A549 (cell line): ENCODE results near the gene TPRX1. TPM values are rescaled to one million over a fixed set of nuclear protein-coding genes. Genes with fewer than 3 reads are reported as not detected.

Source experiments
- ATAC-seq, 2 experiments: fragments of 200-7000 bp in 1 of 2; fragments of >200 bp in 1 of 2; cut with Nextera tagmentation in 1 of 2; cut with Tn5 transposase in 1 of 2; 3 replicates each; pipeline versions ENCODE4 v1.8.0 to v1.9.1; 2018 to 2020; ENCODE audit warnings: mild to moderate bottlenecking in 1 of 2, moderate library complexity in 1 of 2
- CTCF ChIA-PET: fragments of 300-600 bp; sonication (Branson Sonifier 250); formaldehyde crosslinking; extraction: SDS; loops from one replicate; lab custom pipeline; 2021; ENCODE audit warnings: antibody characterized with exemption, inconsistent platforms; lab: Yijun Ruan, JAX
- POLR2A ChIA-PET: fragments of 350-600 bp; formaldehyde crosslinking; extraction: SDS; loops from one replicate; lab custom pipeline; 2021; ENCODE audit warnings: antibody characterized with exemption, inconsistent platforms; lab: Yijun Ruan, JAX
- DNase-seq, 2 experiments: peaks; one replicate each; pipeline versions ENCODE4 v3.0.0 to v3.0.0-alpha.2; 2011 to 2016; ENCODE audit warnings: low read depth in 1 of 2, low spot score in 1 of 2
- FAIRE-seq: peaks from 2 replicates; lab custom pipeline; 2011; peaks lifted over from hg19 to GRCh38; lab: Jason Lieb, UNC
- H3K27ac ChIP-seq, 2 experiments: fragments of >200 bp; sonication (Bioruptor Twin); formaldehyde crosslinking; 3 replicates each; pipeline ENCODE4 v1.5.1; 2016 to 2017
- H3K4me1 ChIP-seq: fragments of >200 bp; sonication (Bioruptor Twin); formaldehyde crosslinking; 3 replicates; pipeline ENCODE4 v1.6.1; 2016
- H3K4me2 ChIP-seq: fragments of >200 bp; sonication (Bioruptor Twin); formaldehyde crosslinking; 3 replicates; pipeline ENCODE4 v1.6.1; 2016
- H3K4me3 ChIP-seq: fragments of >200 bp; sonication (Bioruptor Twin); formaldehyde crosslinking; 3 replicates; pipeline ENCODE4 v1.5.1; 2016
- H3K9me3 ChIP-seq: fragments of >200 bp; sonication (Bioruptor Twin); formaldehyde crosslinking; 3 replicates; pipeline ENCODE4 v1.6.1; 2016
- ATOH8 ChIP-seq: fragments of 250-450 bp; sonication (Bioruptor Pico); IDR thresholded peaks from 2 replicates; pipeline ENCODE4 v1.5.0; 2020; ENCODE audit warnings: low read depth, mild to moderate bottlenecking, moderate library complexity
- BCL3 ChIP-seq: fragments of >200 bp; sonication (Bioruptor Twin); formaldehyde crosslinking; IDR thresholded peaks from 3 replicates; pipeline ENCODE4 v1.6.1; 2016
- E2F6 ChIP-seq: IDR thresholded peaks from 2 replicates; pipeline ENCODE4 v1.6.1; 2012; ENCODE audit warnings: low read depth, borderline replicate concordance
- FOSB ChIP-seq: fragments of 250-450 bp; sonication (Bioruptor Pico); IDR thresholded peaks from 2 replicates; pipeline ENCODE4 v1.5.0; 2020; ENCODE audit warnings: mild to moderate bottlenecking, moderate library complexity
- FOSL2 ChIP-seq, 2 experiments: fragments of 450-650 bp in 1 of 2; fragments of >200 bp in 1 of 2; sonication (Bioruptor Twin) in 1 of 2; formaldehyde crosslinking; IDR thresholded peaks; 2 replicates each; pipeline versions ENCODE4 v1.5.0 to v1.6.1; 2016 to 2020; ENCODE audit warnings: mild to moderate bottlenecking in 1 of 2, moderate library complexity in 1 of 2
- HMGXB4 ChIP-seq: fragments of 250-450 bp; sonication (Bioruptor Pico); IDR thresholded peaks from 2 replicates; pipeline ENCODE4 v1.5.0; 2021; ENCODE audit warnings: mild to moderate bottlenecking, moderate library complexity, borderline replicate concordance
- JUNB ChIP-seq: fragments of >200 bp; sonication (Bioruptor Twin); formaldehyde crosslinking; IDR thresholded peaks from 2 replicates; pipeline ENCODE4 v1.6.1; 2016
- KDM5A ChIP-seq: fragments of 200-600 bp; sonication (generic); IDR thresholded peaks from 2 replicates; pipeline ENCODE4 v1.6.1; 2016; ENCODE audit warnings: antibody characterized with exemption, mild to moderate bottlenecking
- MYC ChIP-seq: IDR thresholded peaks from 2 replicates; pipeline ENCODE4 v1.6.1; 2012; ENCODE audit warnings: mild to moderate bottlenecking, inconsistent platforms, low read length, improper control_type of control experiment, borderline replicate concordance
- NFE2L2 ChIP-seq: fragments of 150-350 bp; conservative IDR thresholded peaks from 2 replicates; pipeline ENCODE4 v1.6.1; 2014; ENCODE audit warnings: low read length
- NPAS2 ChIP-seq: fragments of 250-450 bp; sonication (Bioruptor Pico); IDR thresholded peaks from 2 replicates; pipeline ENCODE4 v1.8.0; 2022; ENCODE audit warnings: mild to moderate bottlenecking, moderate library complexity, borderline replicate concordance
- NR3C1 ChIP-seq: fragments of >200 bp; sonication (Bioruptor Twin); formaldehyde crosslinking; IDR thresholded peaks from 3 replicates; pipeline ENCODE4 v1.6.1; 2017
- PBX3 ChIP-seq: IDR thresholded peaks from 2 replicates; pipeline ENCODE4 v1.6.1; 2012
- PHF8 ChIP-seq: fragments of 200-600 bp; sonication (generic); IDR thresholded peaks from 2 replicates; pipeline ENCODE4 v1.6.1; 2016; ENCODE audit warnings: low read depth, mild to moderate bottlenecking, antibody characterized with exemption, moderate library complexity, borderline replicate concordance
- RAD21 ChIP-seq, 2 experiments: fragments of >200 bp in 1 of 2; sonication (Bioruptor Twin) in 1 of 2; formaldehyde crosslinking in 1 of 2; IDR thresholded peaks in 1 of 2; conservative IDR thresholded peaks in 1 of 2; 2 replicates in 1 of 2; 3 replicates in 1 of 2; pipeline ENCODE4 v1.6.1; 2012 to 2018; ENCODE audit warnings: inconsistent platforms in 1 of 2
- RARB ChIP-seq: fragments of 250-450 bp; sonication (Bioruptor Pico); IDR thresholded peaks from 2 replicates; pipeline ENCODE4 v1.8.0; 2021; ENCODE audit warnings: mild to moderate bottlenecking, moderate library complexity
- RNF2 ChIP-seq: fragments of 200-600 bp; sonication (generic); IDR thresholded peaks from 2 replicates; pipeline ENCODE4 v1.6.1; 2016; ENCODE audit warnings: low read depth, mild to moderate bottlenecking, antibody characterized with exemption, moderate library complexity, borderline replicate concordance
- TP53 ChIP-seq: fragments of 250-450 bp; sonication (Bioruptor Pico); IDR thresholded peaks from 2 replicates; pipeline ENCODE4 v1.5.0; 2021; ENCODE audit warnings: mild to moderate bottlenecking, moderate library complexity
- USF2 ChIP-seq: fragments of 450-650 bp; IDR thresholded peaks from 2 replicates; pipeline ENCODE4 v1.6.1; 2014; ENCODE audit warnings: antibody characterized with exemption
- WGBS: methylation state at CpG from one replicate; pipeline ENCODE4 v1.1.6; 2017; ENCODE audit errors: missing lambda C conversion rate; 5-methylcytosine and 5-hydroxymethylcytosine counted together
- polyA plus RNA-seq, 4 experiments: library from polyadenylated mRNA; depleted of rRNA in 3 of 4; stranded (reverse); fragments of >200 nt; fragmentation: RNase III in 1 of 4; extraction: RNeasy Plus Mini Kit Qiagen cat#74134 plus additional on column Dnase treatment in 1 of 4; gene quantifications; 2 replicates in 3 of 4; 3 replicates in 1 of 4; pipeline ENCODE4 v1.2.3, GENCODE V29; 2011 to 2017

TPRX1 gene
- polyA plus RNA-seq, 2 of the 4 experiments (the other 2 are of a cell fraction) = not detected

- TF ChIP-seq PBX3 = no peak
- TF ChIP-seq MYC = no peak
- no peak for TF ChIP-seq RNF2
Measured at GRCh38 chr19:47767349-47767748, 37.0 kb downstream of the TPRX1 start (continued).

GRCh38 chr19:47766670-47767069 is 37.7 kb downstream of the TPRX1 start:
- ChIA-PET CTCF (interaction anchor here (1.1 to 7.6 kb wide), 14 partner anchors 10 to 330 kb away, joined by 3 to 145 read pairs (median 11); partner anchors contain the start of genes EHD2, NOP53 and SELENOW), POLR2A (no interaction called here)
- Histone ChIP-seq H3K27ac (no peak overlapping the region), H3K4me1 (no peaks in the 10 kb centered on the region), H3K9me3 (no peaks in the 10 kb centered on the region), H3K4me2 (no peak overlapping the region), H3K4me3 (no peak overlapping the region)
- no peak for DNase-seq
- WGBS = 69% methylated on average over 7 of the region's 7 CpGs
- TF ChIP-seq NFE2L2 (no peak), FOSL2 (IDR thresholded peaks at IDR 0.05) (no peak), FOSL2 (CRISPR knock-in tag; IDR thresholded peaks at IDR 0.05) (no peak), HMGXB4 (CRISPR knock-in tag) (no peak), ATOH8 (no peak), NR3C1 (no peak), RARB (CRISPR knock-in tag) (no peak), RAD21 (conservative IDR thresholded peaks at IDR 0.05 in 1 of 2, IDR thresholded peaks at IDR 0.05 in 1 of 2) (no peak), KDM5A (no peak), BCL3 (no peak), PHF8 (no peak), JUNB (no peak), FOSB (no peak), TP53 (no peak)
- 0 out of 6 replicates have a peak, but pooled peaks of 1 of the 2 experiments have one; percentile 13 for ATAC-seq
- no peak for FAIRE-seq

- 60% methylated on average over 7 of the region's 7 CpGs for WGBS
- no peaks in the 10 kb centered on the region for H3K4me1 ChIP-seq
- H3K27ac ChIP-seq = no peak overlapping the region
- no peak overlapping the region for H3K4me3 ChIP-seq
- ATAC-seq = peak in 1 of 2 experiments; percentile 3; a peak in 1 of 6 replicates
- no peak overlapping the region for H3K4me2 ChIP-seq
- no peaks in the 10 kb centered on the region for H3K9me3 ChIP-seq
- ChIA-PET CTCF (interaction anchor here (0.9 to 7.6 kb wide), 21 partner anchors 7 to 330 kb away, joined by 3 to 145 read pairs (median 5); partner anchors contain the start of genes CRX, EHD2, NOP53 and SELENOW), POLR2A (no interaction called here)
- DNase-seq = no peak
- TF ChIP-seq NPAS2 (CRISPR knock-in tag) = no peak
- no peak for TF ChIP-seq KDM5A
- TF ChIP-seq E2F6 = no peak
- TF ChIP-seq USF2 = no peak
- no peak for FAIRE-seq
Measured at GRCh38 chr19:47766359-47766620, 38.1 kb downstream of the TPRX1 start.
